ENCODE data around the gene NYAP2. TPM values are rescaled to one million over a fixed set of nuclear protein-coding genes. Genes with fewer than 3 reads are reported as not detected.
A peak's percentile ranks its signal among the peaks of the same experiment; 100 is the strongest.

NYAP2 gene
- total RNA-seq, 1 experiment from 2014 or later = not detected

- intact Hi-C loops (cut with micrococcal nuclease; ENCODE audit: unreplicated experiment) = no loop called here
- CTCF ChIA-PET = no interaction called here
Measured at GRCh38 chr2:225693259-225693658, 293.7 kb downstream of the NYAP2 start.

GRCh38 chr2:225694664-225695063 lies 295.2 kb downstream of the NYAP2 start:
- no peak for TF ChIP-seq EZH2 (IDR thresholded peaks at IDR 0.05; ENCODE audit: borderline replicate concordance, low read depth, low read length, poor library complexity, severe bottlenecking)
- TF ChIP-seq CTCF (conservative IDR thresholded peaks at IDR 0.05; ENCODE audit: low read depth, low read length) = no peak
- DNase-seq (ENCODE audit: low spot score) = no peak
- POLR2A ChIA-PET (ENCODE audit: low non-redundant PET) = no interaction called here

More at GRCh38 chr2:225693259-225693658, 293.7 kb downstream of the NYAP2 start:
- POLR2A ChIA-PET (ENCODE audit: low non-redundant PET) = no interaction called here
- peaks cover 3% of the 10 kb centered on the region for H3K4me1 ChIP-seq (ENCODE audit: insufficient read depth, low read length, poor library complexity, severe bottlenecking)
- BruUV-seq (replicated peaks) = no TSS peak
- peaks cover 5% of the 10 kb centered on the region for H3K9me3 ChIP-seq (ENCODE audit: low read depth, low read length, poor library complexity, severe bottlenecking)
- no peaks in the 10 kb centered on the region for H3K36me3 ChIP-seq (ENCODE audit: insufficient read depth, low read length, poor library complexity, severe bottlenecking)
- TF ChIP-seq CTCF (conservative IDR thresholded peaks at IDR 0.05; ENCODE audit: low read depth, low read length) = 0 out of 2 replicates have a peak, but pooled peaks have one; percentile 13
- no peak for TF ChIP-seq EZH2 (IDR thresholded peaks at IDR 0.05; ENCODE audit: borderline replicate concordance, low read depth, low read length, poor library complexity, severe bottlenecking)
- DNase-seq (ENCODE audit: low spot score) = no peak
- H3K27ac ChIP-seq (ENCODE audit: low read depth, low read length, poor library complexity, severe bottlenecking) = no peak overlapping the region
- no peak overlapping the region for H3K4me3 ChIP-seq (ENCODE audit: low read depth, low read length, poor library complexity, severe bottlenecking)
- H3K27me3 ChIP-seq (replicated peaks; ENCODE audit: insufficient read depth, low read depth, low read length, poor library complexity) = no peaks in the 10 kb centered on the region

DNA sequence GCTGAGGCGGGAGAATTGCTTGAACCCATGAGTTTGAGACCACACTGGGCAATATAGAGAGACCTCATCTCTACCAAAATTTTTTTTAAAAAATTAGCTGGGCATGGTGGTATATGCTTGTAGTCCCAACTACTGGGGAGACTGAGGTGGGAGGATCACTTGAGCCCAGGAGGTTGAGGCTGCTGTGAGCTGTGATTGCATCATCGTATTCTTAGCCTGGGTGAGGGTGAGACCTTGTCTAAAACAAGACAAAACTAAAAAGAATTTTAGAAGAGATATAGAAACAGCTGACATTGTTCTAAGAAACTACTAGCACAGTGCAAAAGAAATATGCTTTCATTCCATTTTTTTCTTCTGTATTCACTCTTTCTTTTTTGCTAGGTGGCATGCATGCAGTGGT lies 298.4 kb downstream of the NYAP2 start:
- H3K36me3 ChIP-seq (ENCODE audit: insufficient read depth, low read length, poor library complexity, severe bottlenecking) = no peaks in the 10 kb centered on the region
- intact Hi-C loops (cut with micrococcal nuclease; ENCODE audit: unreplicated experiment) = no loop called here
- H3K4me3 ChIP-seq (ENCODE audit: low read depth, low read length, poor library complexity, severe bottlenecking) = no peak overlapping the region
- DNase-seq (ENCODE audit: low spot score) = no peak
- peak overlapping the region; percentile 43 for H3K27ac ChIP-seq (ENCODE audit: low read depth, low read length, poor library complexity, severe bottlenecking)
- peaks cover 22% of the 10 kb centered on the region for H3K4me1 ChIP-seq (ENCODE audit: insufficient read depth, low read length, poor library complexity, severe bottlenecking)
- BruUV-seq (replicated peaks) = no TSS peak
- ChIA-PET CTCF (no interaction called here), POLR2A (ENCODE audit: low non-redundant PET) (interaction anchor here (0.5 to 0.6 kb wide), 2 partner anchors 31 to 80 kb away, joined by 3 read pairs; no protein-coding TSS in a partner anchor)
- H3K27me3 ChIP-seq (replicated peaks; ENCODE audit: insufficient read depth, low read depth, low read length, poor library complexity) = no peaks in the 10 kb centered on the region
- TF ChIP-seq CTCF (conservative IDR thresholded peaks at IDR 0.05; ENCODE audit: low read depth, low read length) (no peak), EZH2 (IDR thresholded peaks at IDR 0.05; ENCODE audit: borderline replicate concordance, low read depth, low read length, poor library complexity, severe bottlenecking) (no peak)
- peaks cover 5% of the 10 kb centered on the region for H3K9me3 ChIP-seq (ENCODE audit: low read depth, low read length, poor library complexity, severe bottlenecking)

More at GRCh38 chr2:225694664-225695063, 295.2 kb downstream of the NYAP2 start:
- Histone ChIP-seq H3K27ac (ENCODE audit: low read depth, low read length, poor library complexity, severe bottlenecking) (no peak overlapping the region), H3K9me3 (ENCODE audit: low read depth, low read length, poor library complexity, severe bottlenecking) (peaks cover 5% of the 10 kb centered on the region), H3K27me3 (replicated peaks; ENCODE audit: insufficient read depth, low read depth, low read length, poor library complexity) (no peaks in the 10 kb centered on the region), H3K4me3 (ENCODE audit: low read depth, low read length, poor library complexity, severe bottlenecking) (no peak overlapping the region), H3K36me3 (ENCODE audit: insufficient read depth, low read length, poor library complexity, severe bottlenecking) (no peaks in the 10 kb centered on the region), H3K4me1 (ENCODE audit: insufficient read depth, low read length, poor library complexity, severe bottlenecking) (peaks cover 17% of the 10 kb centered on the region)
- BruUV-seq (replicated peaks) = no TSS peak
- CTCF ChIA-PET = no interaction called here
- intact Hi-C loops (cut with micrococcal nuclease; ENCODE audit: unreplicated experiment) = no loop called here

Data from A673 (cell line).